Loucy (cell line): ENCODE measurements around the gene TOR1AIP1.

Experiments
- H2AFZ ChIP-seq: fragments of 200-600 bp; sonication (generic); 2 replicates; pipeline ENCODE4 v1.6.0; 2016; ENCODE audit warnings: antibody characterized with exemption, mild to moderate bottlenecking, low read length, moderate library complexity
- H3F3A ChIP-seq: fragments of 200-600 bp; 2 replicates; pipeline ENCODE4 v1.6.0; 2016; ENCODE audit warnings: antibody characterized with exemption, low read depth, mild to moderate bottlenecking
- H3K27me3 ChIP-seq: fragments of 200-600 bp; sonication (generic); 2 replicates; pipeline ENCODE4 v1.6.1; 2014; ENCODE audit warnings: low read length, mild to moderate bottlenecking; ENCODE audit not compliant: insufficient read depth, poor library complexity, severe bottlenecking
- H3K36me3 ChIP-seq: fragments of 200-600 bp; sonication (generic); 2 replicates; pipeline ENCODE4 v1.6.1; 2016; ENCODE audit warnings: low read length; ENCODE audit not compliant: insufficient read depth
- H3K4me1 ChIP-seq: fragments of 200-600 bp; sonication (generic); 2 replicates; pipeline ENCODE4 v1.5.1; 2014; ENCODE audit warnings: low read length, mild to moderate bottlenecking; ENCODE audit not compliant: insufficient read depth, poor library complexity, severe bottlenecking
- H3K4me2 ChIP-seq: fragments of 200-600 bp; sonication (generic); 2 replicates; pipeline ENCODE4 v1.6.0; 2014; ENCODE audit warnings: antibody characterized with exemption, low read length, low read depth, mild to moderate bottlenecking; ENCODE audit not compliant: poor library complexity, severe bottlenecking
- H3K4me3 ChIP-seq: fragments of 200-600 bp; sonication (generic); 2 replicates; pipeline ENCODE4 v1.5.1; 2014; ENCODE audit warnings: low read length, mild to moderate bottlenecking, mixed read lengths; ENCODE audit not compliant: poor library complexity, severe bottlenecking
- H3K79me2 ChIP-seq: fragments of 200-600 bp; sonication (generic); 2 replicates; pipeline ENCODE4 v1.6.1; 2014; ENCODE audit warnings: low read length; ENCODE audit not compliant: insufficient read depth
- H3K9ac ChIP-seq: fragments of 200-600 bp; sonication (generic); 2 replicates; pipeline ENCODE4 v1.6.0; 2014; ENCODE audit warnings: mild to moderate bottlenecking, low read depth, low read length, moderate library complexity; ENCODE audit not compliant: poor library complexity, severe bottlenecking
- H3K9me2 ChIP-seq: fragments of 200-600 bp; sonication (generic); replicated peaks from 2 replicates; pipeline ENCODE4 v1.6.1; 2016; ENCODE audit warnings: low read depth, low read length, mixed read lengths
- H3K9me3 ChIP-seq: fragments of 200-600 bp; sonication (generic); 2 replicates; pipeline ENCODE4 v1.6.1; 2014; ENCODE audit warnings: mild to moderate bottlenecking, antibody characterized with exemption, low read length, low read depth; ENCODE audit not compliant: insufficient read depth
- H4K20me1 ChIP-seq: fragments of 200-600 bp; sonication (generic); 2 replicates; pipeline ENCODE4 v1.6.0; 2014; ENCODE audit warnings: antibody characterized with exemption, low read length, mild to moderate bottlenecking; ENCODE audit not compliant: insufficient read depth, poor library complexity, severe bottlenecking
- EZH2phosphoT487 ChIP-seq: fragments of 200-600 bp; IDR thresholded peaks from 2 replicates; pipeline ENCODE4 v1.6.1; 2018; ENCODE audit warnings: antibody characterized with exemption, mild to moderate bottlenecking, moderate library complexity, borderline replicate concordance
- TF ChIP-seq, protein P1 (sequence below): fragments of 200-600 bp; sonication (generic); conservative IDR thresholded peaks from 2 replicates; pipeline ENCODE4 v1.5.1; 2014; ENCODE audit warnings: mild to moderate bottlenecking, antibody characterized with exemption, low read length

The TOR1AIP1 gene

DNA sequence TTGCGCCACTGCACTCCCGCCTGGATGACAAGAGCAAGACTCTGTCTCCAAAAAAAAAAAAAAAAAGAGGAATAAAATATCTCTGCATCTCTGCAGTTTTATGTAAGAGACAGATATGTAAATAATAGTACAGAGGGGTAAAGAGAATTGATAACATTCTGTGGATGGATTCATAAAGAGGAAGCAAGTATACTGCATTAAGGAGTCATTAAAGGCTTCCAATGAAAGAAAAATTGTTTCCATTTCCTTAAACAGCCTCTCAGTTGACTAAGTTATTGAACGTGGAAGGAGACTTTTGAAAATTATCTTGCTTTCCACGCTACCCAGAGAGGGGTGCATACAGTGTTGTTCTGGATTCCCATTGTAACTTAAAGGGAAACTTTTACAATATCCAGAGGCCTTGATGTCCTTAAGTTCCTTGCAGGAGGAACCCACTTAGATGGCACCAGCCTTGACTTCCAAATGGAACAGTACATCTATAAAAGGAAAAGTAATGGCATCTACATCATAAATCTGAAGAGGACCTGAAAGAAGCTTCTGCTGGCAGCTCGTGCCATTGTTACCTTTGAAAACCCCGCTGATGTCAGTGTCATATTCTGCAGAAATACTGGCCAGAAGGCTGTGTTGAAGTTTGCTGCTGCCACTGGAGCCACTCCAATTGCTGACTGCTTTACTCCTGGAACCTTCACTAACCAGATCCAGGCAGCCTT lies 86.4 kb downstream of the TOR1AIP1 start:
- no peaks in the 10 kb centered on the region; the same call in 1 of the 2 replicates for H3K36me3 ChIP-seq
- peaks cover 39% of the 10 kb centered on the region for H3K4me1 ChIP-seq
- no peak overlapping the region for H3K9ac ChIP-seq
- no peak overlapping the region for H3K4me2 ChIP-seq
- H3K4me3 ChIP-seq: no peak overlapping the region
- no peaks in the 10 kb centered on the region for H3K27me3 ChIP-seq
- peaks cover 45% of the 10 kb centered on the region for H4K20me1 ChIP-seq
- H3K79me2 ChIP-seq: peaks cover 100% of the 10 kb centered on the region
- peaks cover 3% of the 10 kb centered on the region; the same call in 1 of the 2 replicates for H3F3A ChIP-seq
- peaks cover 7% of the 10 kb centered on the region; the same call in 1 of the 2 replicates for H3K9me3 ChIP-seq
- H2AFZ ChIP-seq: no peak overlapping the region
- no peaks in the 10 kb centered on the region for H3K9me2 ChIP-seq
- TF ChIP-seq, protein P1, sequence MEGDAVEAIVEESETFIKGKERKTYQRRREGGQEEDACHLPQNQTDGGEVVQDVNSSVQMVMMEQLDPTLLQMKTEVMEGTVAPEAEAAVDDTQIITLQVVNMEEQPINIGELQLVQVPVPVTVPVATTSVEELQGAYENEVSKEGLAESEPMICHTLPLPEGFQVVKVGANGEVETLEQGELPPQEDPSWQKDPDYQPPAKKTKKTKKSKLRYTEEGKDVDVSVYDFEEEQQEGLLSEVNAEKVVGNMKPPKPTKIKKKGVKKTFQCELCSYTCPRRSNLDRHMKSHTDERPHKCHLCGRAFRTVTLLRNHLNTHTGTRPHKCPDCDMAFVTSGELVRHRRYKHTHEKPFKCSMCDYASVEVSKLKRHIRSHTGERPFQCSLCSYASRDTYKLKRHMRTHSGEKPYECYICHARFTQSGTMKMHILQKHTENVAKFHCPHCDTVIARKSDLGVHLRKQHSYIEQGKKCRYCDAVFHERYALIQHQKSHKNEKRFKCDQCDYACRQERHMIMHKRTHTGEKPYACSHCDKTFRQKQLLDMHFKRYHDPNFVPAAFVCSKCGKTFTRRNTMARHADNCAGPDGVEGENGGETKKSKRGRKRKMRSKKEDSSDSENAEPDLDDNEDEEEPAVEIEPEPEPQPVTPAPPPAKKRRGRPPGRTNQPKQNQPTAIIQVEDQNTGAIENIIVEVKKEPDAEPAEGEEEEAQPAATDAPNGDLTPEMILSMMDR: no peak
- TF ChIP-seq EZH2phosphoT487: no peak

GRCh38 chr1:179968994-179969919 lies 87.2 kb downstream of the TOR1AIP1 start:
- Histone ChIP-seq H2AFZ (no peak overlapping the region), H3K36me3 (no peaks in the 10 kb centered on the region; the same call in 1 of the 2 replicates), H3K79me2 (peaks cover 100% of the 10 kb centered on the region), H3K4me2 (no peak overlapping the region), H3K9me3 (peaks cover 7% of the 10 kb centered on the region; the same call in 1 of the 2 replicates), H3K9me2 (no peaks in the 10 kb centered on the region), H3K4me1 (peaks cover 34% of the 10 kb centered on the region), H3K27me3 (no peaks in the 10 kb centered on the region), H4K20me1 (peaks cover 42% of the 10 kb centered on the region), H3K4me3 (no peak overlapping the region), H3F3A (peaks cover 3% of the 10 kb centered on the region; the same call in 1 of the 2 replicates), H3K9ac (no peak overlapping the region)
- TF ChIP-seq EZH2phosphoT487: no peak
- TF ChIP-seq, protein P1: no peak
